ENCODE data around the gene EXOSC3.
"Not testable (repeated sequence)": the region's sequence is repeated elsewhere in the genome, so short reads cannot be mapped to it uniquely, and the experiment has no call there.

EXOSC3 gene

GRCh38 chr9:37784616-37785483 lies at the start of gene EXOSC3:
TSS of gene EXOSC3 (minus strand) at chr9:37785064. CDS start at chr9:37785044, 20 bp downstream.
- DNase-seq (ENCODE audit: low spot score) = peak; percentile 85

- DNase-seq (ENCODE audit: low spot score) = no peak
Measured at GRCh38 chr9:37827483-37828165, 42.8 kb upstream of the EXOSC3 start.

GRCh38 chr9:37825174-37825573 lies 40.3 kb upstream of the EXOSC3 start:
- DNase-seq (ENCODE audit: low spot score) = not testable (repeated sequence)

GRCh38 chr9:37820142-37820541 lies 35.3 kb upstream of the EXOSC3 start:
- no peak for DNase-seq (ENCODE audit: low spot score)

GRCh38 chr9:37818849-37819248 lies 34.0 kb upstream of the EXOSC3 start:
- DNase-seq (ENCODE audit: low spot score) = no peak

- DNase-seq (ENCODE audit: low spot score) = no peak
Measured at GRCh38 chr9:37812773-37813379, 28.0 kb upstream of the EXOSC3 start.

- DNase-seq (ENCODE audit: low spot score) = no peak
Measured at GRCh38 chr9:37811906-37812476, 27.1 kb upstream of the EXOSC3 start.

- DNase-seq (ENCODE audit: low spot score) = not testable (repeated sequence)
Measured at GRCh38 chr9:37809676-37810075, 24.8 kb upstream of the EXOSC3 start.

- no peak for DNase-seq (ENCODE audit: low spot score)
Measured at GRCh38 chr9:37806271-37806670, 21.4 kb upstream of the EXOSC3 start.

- no peak for DNase-seq (ENCODE audit: low spot score)
Measured at GRCh38 chr9:37801959-37802711, 17.3 kb upstream of the EXOSC3 start.

- DNase-seq (ENCODE audit: low spot score) = peak; percentile 38
Measured at GRCh38 chr9:37801287-37801850, 16.5 kb upstream of the EXOSC3 start.

- DNase-seq (ENCODE audit: low spot score) = peak; percentile 78
Measured at GRCh38 chr9:37800631-37801286, 15.9 kb upstream of the EXOSC3 start, which contains the start of gene DCAF10. TSS of gene DCAF10 (plus strand) at chr9:37800797. CDS start at chr9:37800867, 70 bp downstream.

- no peak for DNase-seq (ENCODE audit: low spot score)
Measured at GRCh38 chr9:37798677-37799076, 13.8 kb upstream of the EXOSC3 start.

- DNase-seq (ENCODE audit: low spot score) = no peak
Measured at GRCh38 chr9:37796232-37796631, 11.4 kb upstream of the EXOSC3 start.

GRCh38 chr9:37792122-37792521 lies 7.3 kb upstream of the EXOSC3 start:
- no peak for DNase-seq (ENCODE audit: low spot score)

- DNase-seq (ENCODE audit: low spot score) = no peak
Measured at GRCh38 chr9:37790096-37790495, 5.2 kb upstream of the EXOSC3 start.

GRCh38 chr9:37788332-37788731 lies 3.5 kb upstream of the EXOSC3 start:
- DNase-seq (ENCODE audit: low spot score) = no peak

GRCh38 chr9:37787059-37787458 lies 2.2 kb upstream of the EXOSC3 start:
- DNase-seq (ENCODE audit: low spot score) = no peak

- no peak for DNase-seq (ENCODE audit: low spot score)
Measured at GRCh38 chr9:37784291-37784615, 611 bp downstream of the EXOSC3 start.

- DNase-seq (ENCODE audit: low spot score) = no peak
Measured at GRCh38 chr9:37778534-37778933, 6.3 kb downstream of the EXOSC3 start.

- DNase-seq (ENCODE audit: low spot score) = no peak
Measured at GRCh38 chr9:37776328-37776727, 8.5 kb downstream of the EXOSC3 start.

Measured in hematopoietic multipotent progenitor cell treated with erythropoietin and hydrocortisone succinate and interleukin-3 and kit ligand, for 17 days (in vitro differentiated cells).